LNCAP (cell line): ENCODE measurements around the gene ZNF513.

Experiments used
- TF ChIP-seq, protein P1 (sequence below): fragments of 450-650 bp; IDR thresholded peaks from 2 replicates; pipeline ENCODE4 v1.5.1; 2017; ENCODE audit warnings: mild to moderate bottlenecking

The ZNF513 gene

DNA sequence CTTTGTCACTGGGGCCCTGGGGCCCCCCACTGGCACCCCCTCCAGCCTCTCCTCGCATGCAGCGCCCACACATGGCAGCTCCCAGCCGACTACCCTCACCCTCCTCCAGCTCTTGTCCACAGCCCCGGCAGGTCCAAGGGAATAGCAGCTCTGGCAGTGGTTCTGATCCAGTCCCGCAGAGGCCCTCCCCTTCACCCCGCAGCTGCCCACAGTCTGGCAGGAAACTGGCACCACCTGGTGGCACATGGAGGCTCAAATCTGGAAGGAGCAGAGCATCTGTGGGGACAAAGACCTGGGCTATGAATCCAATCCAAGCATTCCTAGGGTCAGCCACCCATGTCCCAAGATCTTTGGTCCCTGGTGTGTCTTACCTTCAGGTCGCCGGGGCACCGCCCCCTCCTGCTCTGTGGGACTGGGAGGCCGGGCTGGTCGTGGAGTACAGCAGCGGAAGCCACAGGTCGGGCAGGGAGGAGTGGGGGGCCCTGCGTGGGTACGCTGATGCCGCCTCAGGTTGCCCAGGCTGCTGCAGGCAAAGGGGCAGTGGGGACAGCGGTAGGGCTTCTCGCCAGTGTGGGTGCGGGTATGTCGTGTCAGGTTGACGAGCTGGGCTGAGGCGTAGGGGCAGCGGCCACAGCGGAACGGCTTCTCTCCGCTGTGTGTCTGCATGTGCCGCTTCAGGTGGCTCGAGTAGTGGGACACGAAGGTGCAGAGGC lies 2.3 kb downstream of the ZNF513 start:
- TF ChIP-seq, protein P1, sequence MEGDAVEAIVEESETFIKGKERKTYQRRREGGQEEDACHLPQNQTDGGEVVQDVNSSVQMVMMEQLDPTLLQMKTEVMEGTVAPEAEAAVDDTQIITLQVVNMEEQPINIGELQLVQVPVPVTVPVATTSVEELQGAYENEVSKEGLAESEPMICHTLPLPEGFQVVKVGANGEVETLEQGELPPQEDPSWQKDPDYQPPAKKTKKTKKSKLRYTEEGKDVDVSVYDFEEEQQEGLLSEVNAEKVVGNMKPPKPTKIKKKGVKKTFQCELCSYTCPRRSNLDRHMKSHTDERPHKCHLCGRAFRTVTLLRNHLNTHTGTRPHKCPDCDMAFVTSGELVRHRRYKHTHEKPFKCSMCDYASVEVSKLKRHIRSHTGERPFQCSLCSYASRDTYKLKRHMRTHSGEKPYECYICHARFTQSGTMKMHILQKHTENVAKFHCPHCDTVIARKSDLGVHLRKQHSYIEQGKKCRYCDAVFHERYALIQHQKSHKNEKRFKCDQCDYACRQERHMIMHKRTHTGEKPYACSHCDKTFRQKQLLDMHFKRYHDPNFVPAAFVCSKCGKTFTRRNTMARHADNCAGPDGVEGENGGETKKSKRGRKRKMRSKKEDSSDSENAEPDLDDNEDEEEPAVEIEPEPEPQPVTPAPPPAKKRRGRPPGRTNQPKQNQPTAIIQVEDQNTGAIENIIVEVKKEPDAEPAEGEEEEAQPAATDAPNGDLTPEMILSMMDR: no peak; the same call in 1 of the 2 replicates

DNA sequence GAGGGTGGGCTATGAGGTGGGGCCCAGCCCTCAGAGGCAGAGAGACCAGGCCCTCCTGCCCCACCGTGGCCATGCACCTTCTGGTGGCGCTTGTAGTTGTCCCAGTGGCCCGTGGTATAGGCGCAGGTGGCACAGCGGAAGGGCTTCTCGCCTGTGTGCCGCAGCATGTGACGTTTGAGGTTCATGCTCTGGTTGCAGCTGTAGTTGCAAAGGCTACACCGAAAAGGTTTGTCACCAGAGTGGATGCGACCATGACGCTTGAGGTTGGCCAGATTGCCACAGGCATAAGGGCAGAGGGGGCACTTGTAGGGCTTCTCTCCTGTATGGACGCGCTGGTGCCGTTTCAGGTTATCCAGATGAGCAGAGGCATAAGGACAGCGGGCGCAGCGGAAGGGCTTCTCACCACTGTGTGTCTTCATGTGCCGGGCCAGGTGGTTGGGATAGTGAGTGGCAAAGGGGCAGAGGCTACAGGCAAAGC lies 2.9 kb downstream of the ZNF513 start:
- TF ChIP-seq, protein P1: no peak

DNA sequence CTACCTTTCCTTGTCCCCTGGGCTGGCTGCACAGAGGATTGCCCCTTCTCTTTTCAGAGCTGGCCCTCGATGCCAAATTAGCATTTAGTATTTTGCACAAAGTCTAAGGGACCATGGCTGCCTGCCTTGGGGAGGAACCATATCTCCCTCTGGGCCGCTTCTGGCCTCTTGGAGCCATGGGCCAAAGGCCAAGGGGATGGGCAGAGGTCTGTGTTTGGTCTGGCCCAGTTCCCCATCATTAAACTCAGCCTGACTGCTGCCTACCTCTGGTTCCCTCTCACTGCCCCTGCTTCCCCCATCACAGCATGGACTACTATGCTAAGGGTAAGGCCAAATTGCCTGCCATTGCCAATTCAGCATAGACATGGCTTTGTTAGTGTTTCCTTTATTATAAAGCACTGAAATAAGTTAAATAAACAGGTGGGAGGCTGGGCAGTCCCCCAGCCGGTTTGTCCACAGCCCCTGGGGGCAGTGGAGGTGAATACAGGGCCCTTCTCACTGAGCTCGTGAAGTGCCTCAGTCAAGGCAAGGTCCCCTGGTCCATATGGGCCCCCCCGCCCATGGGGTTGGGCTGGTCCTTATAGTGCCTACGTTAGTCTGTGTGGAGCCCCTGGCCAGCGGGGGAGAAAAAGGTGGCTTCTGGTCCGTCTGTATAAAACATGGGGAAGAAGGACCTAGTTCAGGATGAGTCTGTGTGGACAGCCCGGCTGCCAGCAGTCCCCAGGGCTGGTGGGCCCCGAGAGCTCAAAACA lies 3.5 kb downstream of the ZNF513 start:
- TF ChIP-seq, protein P1: no peak

DNA sequence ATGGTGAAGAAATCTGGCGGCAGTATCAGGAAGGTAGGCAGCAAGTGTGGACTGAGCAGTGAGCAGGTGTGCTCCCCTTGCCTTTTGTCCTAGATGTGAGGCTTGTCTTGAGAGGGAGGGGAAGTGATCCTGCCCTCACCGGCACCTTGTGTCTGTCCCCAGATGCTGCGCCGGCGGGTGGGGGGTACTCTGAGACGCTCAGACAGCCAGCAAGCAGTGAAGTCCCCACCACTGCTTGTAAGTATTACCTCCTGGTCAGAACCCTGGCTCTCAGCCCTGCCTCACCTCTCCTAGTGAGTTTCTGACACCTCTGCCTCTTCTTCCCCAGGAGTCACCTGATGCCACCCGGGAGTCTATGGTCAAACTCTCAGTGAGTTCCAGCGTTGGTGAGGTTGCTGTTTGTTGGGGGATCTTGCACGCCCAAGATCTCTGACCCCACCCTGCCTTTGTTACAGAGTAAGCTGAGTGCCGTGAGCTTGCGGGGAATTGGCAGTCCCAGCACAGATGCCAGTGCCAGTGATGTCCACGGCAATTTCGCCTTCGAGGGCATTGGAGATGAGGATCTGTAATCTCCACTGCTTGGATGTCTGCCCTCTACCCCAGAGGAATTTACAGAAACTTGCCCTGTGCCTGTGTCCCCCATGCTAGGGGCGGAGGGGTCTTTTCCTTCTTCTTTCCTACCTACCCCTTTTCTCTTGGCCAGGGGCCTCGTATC lies 4.2 kb downstream of the ZNF513 start:
- TF ChIP-seq, protein P1: no peak

DNA sequence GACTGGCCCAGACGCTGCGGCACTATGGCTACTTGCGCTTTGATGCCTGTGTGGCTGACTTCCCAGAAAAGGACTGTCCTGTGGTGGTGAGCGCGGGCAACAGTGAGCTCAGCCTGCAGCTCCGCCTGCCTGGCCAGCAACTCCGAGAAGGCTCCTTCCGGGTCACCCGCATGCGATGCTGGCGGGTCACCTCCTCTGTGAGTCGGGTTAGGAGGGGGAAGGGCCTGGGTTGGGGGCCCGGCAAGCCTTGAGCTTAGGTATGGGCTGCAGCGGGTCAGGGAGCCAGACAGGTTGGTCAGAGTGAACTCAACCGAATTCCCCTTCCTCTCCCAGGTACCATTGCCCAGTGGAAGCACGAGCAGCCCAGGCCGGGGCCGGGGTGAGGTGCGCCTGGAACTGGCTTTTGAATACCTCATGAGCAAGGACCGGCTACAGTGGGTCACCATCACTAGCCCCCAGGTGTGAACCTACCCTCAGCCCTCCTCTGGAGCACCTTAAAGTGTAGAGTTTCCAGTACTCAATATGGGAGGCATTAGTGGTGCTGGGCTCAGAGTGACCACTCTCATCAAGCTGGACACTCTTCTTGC lies 4.9 kb downstream of the ZNF513 start:
- TF ChIP-seq, protein P1: no peak

DNA sequence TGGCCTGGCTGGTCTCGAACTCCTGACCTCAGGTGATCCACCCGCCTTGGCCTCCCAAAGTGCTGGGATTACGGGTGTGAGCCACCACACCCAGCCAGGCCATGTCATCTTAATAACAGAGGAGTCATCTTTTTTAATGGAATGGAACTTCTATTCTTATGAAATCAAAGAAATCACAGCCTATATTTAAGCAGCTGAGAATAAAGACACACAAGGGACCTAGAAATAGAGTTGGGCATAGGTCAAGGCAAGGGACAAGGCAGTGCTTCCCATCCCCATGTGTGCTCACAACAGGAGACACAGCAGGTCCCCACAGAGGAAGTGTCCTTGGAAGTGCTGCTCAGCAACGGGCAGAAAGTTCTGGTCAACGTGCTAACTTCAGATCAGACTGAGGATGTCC lies 7.0 kb downstream of the ZNF513 start:
- TF ChIP-seq, protein P1: no peak

DNA sequence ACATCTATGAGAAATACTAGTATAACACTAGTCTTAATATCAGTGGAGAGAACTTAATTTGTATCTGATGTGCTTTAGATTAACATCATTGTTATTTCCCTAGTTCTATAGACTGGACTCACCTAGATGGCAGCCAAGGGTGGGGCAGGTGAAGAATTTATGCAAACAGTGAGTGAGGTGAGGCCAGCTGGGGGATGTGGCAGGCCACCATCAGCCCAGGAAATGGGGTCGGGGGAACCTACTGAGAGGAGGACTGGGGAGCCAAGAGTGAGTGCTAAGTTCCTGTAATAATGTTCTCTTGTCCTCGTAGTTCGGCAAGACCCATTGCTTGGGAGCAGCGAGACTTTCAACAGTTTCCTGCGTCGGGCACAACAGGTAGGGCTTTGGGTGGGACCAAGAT lies 7.6 kb downstream of the ZNF513 start:
- TF ChIP-seq, protein P1: no peak
